Measurements from ENCODE around the gene ST3GAL5.

Gene ST3GAL5

GRCh38 chr2:85850451-85850850 is 38.3 kb downstream of the ST3GAL5 start:
- Histone ChIP-seq H3K27ac (ENCODE audit: low read depth, low read length, severe bottlenecking) (no peak overlapping the region), H3K9me3 (ENCODE audit: control insufficient read depth, low read length) (no peaks in the 10 kb centered on the region), H3K36me3 (ENCODE audit: control insufficient read depth, insufficient read depth, low read length) (peaks cover 71% of the 10 kb centered on the region), H3K4me1 (ENCODE audit: control insufficient read depth, insufficient read depth, low read length, poor library complexity, severe bottlenecking) (no peaks in the 10 kb centered on the region), H3K4me3 (ENCODE audit: extremely low read depth, insufficient read depth, low read length, poor library complexity, severe bottlenecking) (no peak overlapping the region)
- 93 to 96% methylated on average over 7 to 8 of the region's 10 CpGs for WGBS, 2 experiments (ENCODE audit: insufficient coverage in 2 of 2)

GRCh38 chr2:85847051-85847588 is 41.7 kb downstream of the ST3GAL5 start:
- Histone ChIP-seq H3K9me3 (ENCODE audit: control insufficient read depth, low read length) (no peaks in the 10 kb centered on the region), H3K4me3 (ENCODE audit: extremely low read depth, insufficient read depth, low read length, poor library complexity, severe bottlenecking) (no peak overlapping the region), H3K36me3 (ENCODE audit: control insufficient read depth, insufficient read depth, low read length) (peaks cover 82% of the 10 kb centered on the region), H3K4me1 (ENCODE audit: control insufficient read depth, insufficient read depth, low read length, poor library complexity, severe bottlenecking) (no peaks in the 10 kb centered on the region), H3K27ac (ENCODE audit: low read depth, low read length, severe bottlenecking) (no peak overlapping the region)
- 100% methylated on average over 1 to 2 of the region's 2 CpGs for WGBS, 2 experiments (ENCODE audit: insufficient coverage in 2 of 2)

- WGBS, 2 experiments (ENCODE audit: insufficient coverage in 2 of 2), result 90 to 95% methylated on average over 3 to 4 of the region's 4 CpGs
- H3K27ac ChIP-seq (ENCODE audit: low read depth, low read length, severe bottlenecking), result no peak overlapping the region
- H3K36me3 ChIP-seq (ENCODE audit: control insufficient read depth, insufficient read depth, low read length), result peaks cover 82% of the 10 kb centered on the region
- no peak overlapping the region for H3K4me3 ChIP-seq (ENCODE audit: extremely low read depth, insufficient read depth, low read length, poor library complexity, severe bottlenecking)
- H3K4me1 ChIP-seq (ENCODE audit: control insufficient read depth, insufficient read depth, low read length, poor library complexity, severe bottlenecking), result no peaks in the 10 kb centered on the region
- H3K9me3 ChIP-seq (ENCODE audit: control insufficient read depth, low read length), result no peaks in the 10 kb centered on the region
These were observed 42.4 kb downstream of the ST3GAL5 start for GRCh38 chr2:85846411-85846810.

- WGBS, 2 experiments (ENCODE audit: insufficient coverage in 2 of 2), result 87 to 100% methylated on average over 3 to 4 of the region's 4 CpGs
- H3K27ac ChIP-seq (ENCODE audit: low read depth, low read length, severe bottlenecking), result no peak overlapping the region
These were observed 44.3 kb downstream of the ST3GAL5 start for GRCh38 chr2:85844486-85844885.

GRCh38 chr2:85843543-85843942 is 45.2 kb downstream of the ST3GAL5 start:
- Histone ChIP-seq H3K36me3 (ENCODE audit: control insufficient read depth, insufficient read depth, low read length) (peaks cover 76% of the 10 kb centered on the region), H3K9me3 (ENCODE audit: control insufficient read depth, low read length) (no peaks in the 10 kb centered on the region), H3K4me3 (ENCODE audit: extremely low read depth, insufficient read depth, low read length, poor library complexity, severe bottlenecking) (no peak overlapping the region), H3K27ac (ENCODE audit: low read depth, low read length, severe bottlenecking) (no peak overlapping the region), H3K4me1 (ENCODE audit: control insufficient read depth, insufficient read depth, low read length, poor library complexity, severe bottlenecking) (no peaks in the 10 kb centered on the region)
- 44% methylated on average over 2 to 4 of the region's 4 CpGs for WGBS, 2 experiments (ENCODE audit: insufficient coverage in 2 of 2)

More at GRCh38 chr2:85844486-85844885, 44.3 kb downstream of the ST3GAL5 start:
- no peak overlapping the region for H3K4me3 ChIP-seq (ENCODE audit: extremely low read depth, insufficient read depth, low read length, poor library complexity, severe bottlenecking)
- no peaks in the 10 kb centered on the region for H3K4me1 ChIP-seq (ENCODE audit: control insufficient read depth, insufficient read depth, low read length, poor library complexity, severe bottlenecking)
- H3K36me3 ChIP-seq (ENCODE audit: control insufficient read depth, insufficient read depth, low read length), result peaks cover 76% of the 10 kb centered on the region
- no peaks in the 10 kb centered on the region for H3K9me3 ChIP-seq (ENCODE audit: control insufficient read depth, low read length)

GRCh38 chr2:85840091-85840490 is 48.7 kb downstream of the ST3GAL5 start:
- H3K27ac ChIP-seq (ENCODE audit: low read depth, low read length, severe bottlenecking), result no peak overlapping the region
- no peak overlapping the region for H3K4me3 ChIP-seq (ENCODE audit: extremely low read depth, insufficient read depth, low read length, poor library complexity, severe bottlenecking)
- peaks cover 48% of the 10 kb centered on the region for H3K36me3 ChIP-seq (ENCODE audit: control insufficient read depth, insufficient read depth, low read length)
- WGBS, 2 experiments (ENCODE audit: insufficient coverage in 2 of 2), result 91 to 96% methylated on average over 9 of the region's 9 CpGs
- no peaks in the 10 kb centered on the region for H3K9me3 ChIP-seq (ENCODE audit: control insufficient read depth, low read length)
- H3K4me1 ChIP-seq (ENCODE audit: control insufficient read depth, insufficient read depth, low read length, poor library complexity, severe bottlenecking), result no peaks in the 10 kb centered on the region

GRCh38 chr2:85839461-85839860 is 49.3 kb downstream of the ST3GAL5 start:
- Histone ChIP-seq H3K36me3 (ENCODE audit: control insufficient read depth, insufficient read depth, low read length) (peaks cover 42% of the 10 kb centered on the region), H3K9me3 (ENCODE audit: control insufficient read depth, low read length) (no peaks in the 10 kb centered on the region), H3K4me1 (ENCODE audit: control insufficient read depth, insufficient read depth, low read length, poor library complexity, severe bottlenecking) (no peaks in the 10 kb centered on the region), H3K27ac (ENCODE audit: low read depth, low read length, severe bottlenecking) (no peak overlapping the region), H3K4me3 (ENCODE audit: extremely low read depth, insufficient read depth, low read length, poor library complexity, severe bottlenecking) (no peak overlapping the region)
- 95 to 96% methylated on average over 9 of the region's 10 CpGs for whole genome bisulfite sequencing, 2 experiments (ENCODE audit: insufficient coverage in 2 of 2)

GRCh38 chr2:85838641-85839040 is 50.1 kb downstream of the ST3GAL5 start:
- Histone ChIP-seq H3K4me3 (ENCODE audit: extremely low read depth, insufficient read depth, low read length, poor library complexity, severe bottlenecking) (no peak overlapping the region), H3K27ac (ENCODE audit: low read depth, low read length, severe bottlenecking) (no peak overlapping the region), H3K4me1 (ENCODE audit: control insufficient read depth, insufficient read depth, low read length, poor library complexity, severe bottlenecking) (no peaks in the 10 kb centered on the region), H3K36me3 (ENCODE audit: control insufficient read depth, insufficient read depth, low read length) (peaks cover 34% of the 10 kb centered on the region), H3K9me3 (ENCODE audit: control insufficient read depth, low read length) (no peaks in the 10 kb centered on the region)
- WGBS, 2 experiments (ENCODE audit: insufficient coverage in 2 of 2), result 97% methylated on average over 6 of the region's 6 CpGs

GRCh38 chr2:85838181-85838580 is 50.6 kb downstream of the ST3GAL5 start:
- WGBS, 2 experiments (ENCODE audit: insufficient coverage in 2 of 2), result 86 to 92% methylated on average over 2 to 4 of the region's 4 CpGs
- Histone ChIP-seq H3K27ac (ENCODE audit: low read depth, low read length, severe bottlenecking) (no peak overlapping the region), H3K36me3 (ENCODE audit: control insufficient read depth, insufficient read depth, low read length) (peaks cover 30% of the 10 kb centered on the region), H3K4me3 (ENCODE audit: extremely low read depth, insufficient read depth, low read length, poor library complexity, severe bottlenecking) (no peak overlapping the region), H3K9me3 (ENCODE audit: control insufficient read depth, low read length) (no peaks in the 10 kb centered on the region), H3K4me1 (ENCODE audit: control insufficient read depth, insufficient read depth, low read length, poor library complexity, severe bottlenecking) (no peaks in the 10 kb centered on the region)

GRCh38 chr2:85834466-85834865 is 54.3 kb downstream of the ST3GAL5 start:
- H3K36me3 ChIP-seq (ENCODE audit: control insufficient read depth, insufficient read depth, low read length), result peaks cover 4% of the 10 kb centered on the region
- H3K9me3 ChIP-seq (ENCODE audit: control insufficient read depth, low read length), result no peaks in the 10 kb centered on the region
- no peak overlapping the region for H3K27ac ChIP-seq (ENCODE audit: low read depth, low read length, severe bottlenecking)
- H3K4me3 ChIP-seq (ENCODE audit: extremely low read depth, insufficient read depth, low read length, poor library complexity, severe bottlenecking), result no peak overlapping the region
- no peaks in the 10 kb centered on the region for H3K4me1 ChIP-seq (ENCODE audit: control insufficient read depth, insufficient read depth, low read length, poor library complexity, severe bottlenecking)

GRCh38 chr2:85831735-85832134 is 57.1 kb downstream of the ST3GAL5 start:
- Histone ChIP-seq H3K36me3 (ENCODE audit: control insufficient read depth, insufficient read depth, low read length) (no peaks in the 10 kb centered on the region), H3K4me1 (ENCODE audit: control insufficient read depth, insufficient read depth, low read length, poor library complexity, severe bottlenecking) (peaks cover 5% of the 10 kb centered on the region), H3K9me3 (ENCODE audit: control insufficient read depth, low read length) (no peaks in the 10 kb centered on the region), H3K4me3 (ENCODE audit: extremely low read depth, insufficient read depth, low read length, poor library complexity, severe bottlenecking) (no peak overlapping the region), H3K27ac (ENCODE audit: low read depth, low read length, severe bottlenecking) (no peak overlapping the region)
- 100% methylated on average over 1 of the region's 2 CpGs; no CpG with 5 or more reads in 1 of the 2 experiments for WGBS, 2 experiments (ENCODE audit: insufficient coverage in 2 of 2)
